ENCODE data around the gene ITSN1. TPM values are rescaled to one million over a fixed set of nuclear protein-coding genes. Genes with fewer than 3 reads are reported as not detected.

ITSN1 gene
- total RNA-seq, 4 donors from 2014 or later = 29.6 to 42.2 (median 41.1) TPM

GRCh38 chr21:33734291-33734690 is 92.0 kb downstream of the ITSN1 start:
- no peak overlapping the region for H3K27ac ChIP-seq
- intact Hi-C loops (cut with DNase I) = no loop called here
- no peaks in the 10 kb centered on the region for H3K36me3 ChIP-seq
- TF ChIP-seq POLR2A (IDR thresholded peaks at IDR 0.05) (no peak), CTCF (IDR thresholded peaks at IDR 0.05) (no peak)
- H3K4me1 ChIP-seq = peaks cover 0 to 4% of the 10 kb centered on the region in 2 donors
- H3K9me3 ChIP-seq = no peaks in the 10 kb centered on the region
- no peaks in the 10 kb centered on the region for H3K27me3 ChIP-seq
- 91 to 93% methylated on average over 3 of the region's 3 CpGs for WGBS, 2 donors
- H3K4me3 ChIP-seq (replicated peaks in 1 of 3) = no peak overlapping the region
- no peak for DNase-seq

GRCh38 chr21:33734818-33735217 is 92.5 kb downstream of the ITSN1 start:
- H3K27ac ChIP-seq = no peak overlapping the region
- TF ChIP-seq POLR2A (IDR thresholded peaks at IDR 0.05) = no peak
- no peak for TF ChIP-seq CTCF (IDR thresholded peaks at IDR 0.05)
- H3K36me3 ChIP-seq = no peaks in the 10 kb centered on the region
- H3K9me3 ChIP-seq = no peaks in the 10 kb centered on the region
- no peaks in the 10 kb centered on the region for H3K27me3 ChIP-seq
- H3K4me3 ChIP-seq (replicated peaks in 1 of 3) = no peak overlapping the region
- DNase-seq = no peak
- intact Hi-C loops (cut with DNase I) = no loop called here
- H3K4me1 ChIP-seq = peaks cover 0 to 4% of the 10 kb centered on the region in 2 donors
- 89 to 96% methylated on average over 2 of the region's 2 CpGs for WGBS, 2 donors

GRCh38 chr21:33736569-33736968 is 94.3 kb downstream of the ITSN1 start:
- 77 to 81% methylated on average over 3 of the region's 3 CpGs for WGBS, 2 donors
- intact Hi-C loops (cut with DNase I) = no loop called here

GRCh38 chr21:33739701-33740100 is 97.4 kb downstream of the ITSN1 start:
- no peak for DNase-seq
- H3K36me3 ChIP-seq = no peaks in the 10 kb centered on the region
- H3K4me1 ChIP-seq = peaks cover 0 to 4% of the 10 kb centered on the region in 2 donors
- H3K27ac ChIP-seq = no peak overlapping the region
- no peaks in the 10 kb centered on the region for H3K27me3 ChIP-seq
- WGBS, 2 donors = 83 to 87% methylated on average over 5 of the region's 5 CpGs
- no peak overlapping the region for H3K4me3 ChIP-seq (replicated peaks in 1 of 3)
- H3K9me3 ChIP-seq = no peaks in the 10 kb centered on the region
- intact Hi-C loops (cut with DNase I) = no loop called here
- TF ChIP-seq POLR2A (IDR thresholded peaks at IDR 0.05) (no peak), CTCF (IDR thresholded peaks at IDR 0.05) (no peak)

More at GRCh38 chr21:33736569-33736968, 94.3 kb downstream of the ITSN1 start:
- Histone ChIP-seq H3K4me3 (replicated peaks in 1 of 3) (no peak overlapping the region), H3K4me1 (peaks cover 0 to 4% of the 10 kb centered on the region in 2 donors), H3K27ac (no peak overlapping the region), H3K27me3 (no peaks in the 10 kb centered on the region), H3K9me3 (no peaks in the 10 kb centered on the region), H3K36me3 (no peaks in the 10 kb centered on the region)
- DNase-seq = no peak
- no peak for TF ChIP-seq CTCF (IDR thresholded peaks at IDR 0.05)
- no peak for TF ChIP-seq POLR2A (IDR thresholded peaks at IDR 0.05)

- Histone ChIP-seq H3K4me3 (replicated peaks in 1 of 3) (no peak overlapping the region), H3K4me1 (peaks cover 6 to 8% of the 10 kb centered on the region in 2 donors), H3K9me3 (no peaks in the 10 kb centered on the region), H3K27me3 (no peaks in the 10 kb centered on the region), H3K27ac (no peak overlapping the region), H3K36me3 (no peaks in the 10 kb centered on the region)
- DNase-seq = no peak
- TF ChIP-seq CTCF (IDR thresholded peaks at IDR 0.05) = no peak
- TF ChIP-seq POLR2A (IDR thresholded peaks at IDR 0.05) = no peak
- 93 to 96% methylated on average over 2 of the region's 2 CpGs for WGBS, 2 donors
- intact Hi-C loops (cut with DNase I) = no loop called here
These were observed 105.1 kb downstream of the ITSN1 start for GRCh38 chr21:33747420-33747819.

Measured in thyroid gland (tissue), 4 donors.